ENCODE measurements around the gene SH3RF2.

Gene SH3RF2

DNA sequence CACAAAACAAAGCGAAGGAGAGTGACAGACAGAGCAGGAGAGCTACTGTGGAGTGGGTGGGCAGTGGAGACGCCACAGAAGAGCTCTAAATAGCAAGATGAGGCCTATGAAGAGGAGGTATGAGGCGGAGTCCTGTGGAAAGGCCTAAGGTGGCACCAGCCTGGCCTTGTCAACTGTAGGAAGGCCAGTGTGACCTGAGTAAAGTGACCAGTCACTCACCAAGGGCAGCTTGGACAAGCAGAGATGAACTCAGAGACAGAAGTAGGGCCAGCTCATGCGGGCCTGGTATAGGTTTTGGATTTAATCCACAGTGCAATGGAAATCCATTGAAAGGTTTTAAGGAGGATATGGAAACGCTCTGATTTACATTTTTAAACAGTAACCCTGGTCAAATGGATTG, 23.8 kb upstream of the SH3RF2 start:
- no peak for TF ChIP-seq CTCF (conservative IDR thresholded peaks at IDR 0.05; ENCODE audit: low read length)
- DNase-seq (ENCODE audit: low read depth) = no peak
- no peak overlapping the region for H3K4me3 ChIP-seq (ENCODE audit: low read length)

- H3K4me3 ChIP-seq (ENCODE audit: low read length) = no peak overlapping the region
- DNase-seq (ENCODE audit: low read depth) = no peak
- TF ChIP-seq CTCF (conservative IDR thresholded peaks at IDR 0.05; ENCODE audit: low read length) = no peak
Observed at GRCh38 chr5:145913701-145914100, 22.7 kb upstream of the SH3RF2 start.

DNA sequence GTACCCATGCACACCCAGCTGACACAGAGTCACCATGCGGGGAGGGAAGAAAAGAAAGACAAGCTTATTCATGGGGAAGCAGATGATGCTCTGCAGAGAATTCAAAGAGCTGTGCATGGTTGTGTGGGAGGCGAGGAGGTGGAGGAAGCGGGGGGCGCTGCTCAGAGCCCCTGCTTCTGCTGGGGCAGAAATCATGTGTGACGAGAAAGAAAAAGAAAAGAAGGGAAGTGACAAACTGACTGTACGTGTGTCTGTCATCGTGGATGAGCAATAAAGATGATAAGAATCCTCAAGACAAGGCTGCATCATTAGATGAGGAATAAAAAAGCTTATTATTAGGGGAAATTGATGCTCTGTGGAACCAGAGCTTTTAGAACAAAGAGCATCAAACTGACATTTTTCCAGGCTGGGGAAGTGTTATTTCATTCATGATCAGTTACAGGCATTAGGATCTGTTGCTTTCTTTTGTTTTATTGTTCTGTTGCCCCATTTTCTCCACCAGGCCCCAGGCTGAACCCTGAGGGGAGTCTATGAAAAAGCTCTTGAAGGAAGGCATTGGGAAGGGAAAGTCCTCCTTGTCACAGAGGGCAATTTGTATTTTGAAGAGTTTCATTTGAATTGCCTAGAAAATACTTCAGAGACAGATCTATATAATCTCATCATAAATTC, 20.3 kb upstream of the SH3RF2 start:
- TF ChIP-seq CTCF (conservative IDR thresholded peaks at IDR 0.05; ENCODE audit: low read length) = no peak
- no peak for DNase-seq (ENCODE audit: low read depth)
- no peak overlapping the region for H3K4me3 ChIP-seq (ENCODE audit: low read length)

DNA sequence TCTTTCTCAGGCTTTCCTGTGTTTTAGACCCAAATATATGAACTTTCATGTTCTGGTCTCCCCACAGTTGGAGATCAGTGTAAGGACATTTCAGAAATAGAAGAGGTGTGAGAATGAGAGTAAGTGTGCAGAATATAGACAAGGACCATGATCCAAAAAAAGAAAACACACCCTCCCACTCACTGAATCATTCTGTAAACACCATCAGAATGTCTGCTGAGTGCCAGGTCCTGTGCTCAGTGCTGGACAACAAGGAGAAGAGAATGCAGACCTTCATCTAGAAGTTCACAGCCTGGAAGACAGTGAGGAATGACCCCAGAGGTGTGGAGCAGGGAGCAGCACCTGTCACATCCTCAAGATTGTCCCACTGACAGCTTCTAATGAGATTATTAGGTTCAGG, 19.1 kb upstream of the SH3RF2 start:
- peak; percentile 23 for DNase-seq (ENCODE audit: low read depth)
- no peak overlapping the region for H3K4me3 ChIP-seq (ENCODE audit: low read length)
- TF ChIP-seq CTCF (conservative IDR thresholded peaks at IDR 0.05; ENCODE audit: low read length) = no peak

GRCh38 chr5:145918397-145918796, 18.0 kb upstream of the SH3RF2 start:
- no peak for TF ChIP-seq CTCF (conservative IDR thresholded peaks at IDR 0.05; ENCODE audit: low read length)
- no peak overlapping the region for H3K4me3 ChIP-seq (ENCODE audit: low read length)
- no peak for DNase-seq (ENCODE audit: low read depth)

DNA sequence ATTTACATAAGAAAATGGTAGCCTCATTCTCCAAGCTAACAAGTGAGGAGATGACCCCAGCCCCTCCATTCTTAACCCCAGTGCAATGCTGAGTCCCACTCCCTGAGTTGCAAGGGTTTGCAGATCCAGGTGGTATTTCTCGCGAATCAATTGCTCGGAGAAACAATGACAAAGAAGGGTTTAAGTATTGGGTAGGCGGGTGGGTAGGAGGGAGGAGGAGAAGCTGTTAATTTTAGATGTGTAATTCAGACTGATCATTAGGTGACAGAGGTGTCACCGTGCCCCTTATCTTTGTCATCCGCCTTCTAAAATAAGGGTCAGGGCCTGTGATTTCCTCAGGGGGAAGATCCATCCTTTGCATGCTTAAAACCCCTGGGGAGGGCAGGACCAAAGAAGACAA, 17.0 kb upstream of the SH3RF2 start:
- no peak overlapping the region for H3K4me3 ChIP-seq (ENCODE audit: low read length)
- no peak for TF ChIP-seq CTCF (conservative IDR thresholded peaks at IDR 0.05; ENCODE audit: low read length)
- no peak for DNase-seq (ENCODE audit: low read depth)

DNA sequence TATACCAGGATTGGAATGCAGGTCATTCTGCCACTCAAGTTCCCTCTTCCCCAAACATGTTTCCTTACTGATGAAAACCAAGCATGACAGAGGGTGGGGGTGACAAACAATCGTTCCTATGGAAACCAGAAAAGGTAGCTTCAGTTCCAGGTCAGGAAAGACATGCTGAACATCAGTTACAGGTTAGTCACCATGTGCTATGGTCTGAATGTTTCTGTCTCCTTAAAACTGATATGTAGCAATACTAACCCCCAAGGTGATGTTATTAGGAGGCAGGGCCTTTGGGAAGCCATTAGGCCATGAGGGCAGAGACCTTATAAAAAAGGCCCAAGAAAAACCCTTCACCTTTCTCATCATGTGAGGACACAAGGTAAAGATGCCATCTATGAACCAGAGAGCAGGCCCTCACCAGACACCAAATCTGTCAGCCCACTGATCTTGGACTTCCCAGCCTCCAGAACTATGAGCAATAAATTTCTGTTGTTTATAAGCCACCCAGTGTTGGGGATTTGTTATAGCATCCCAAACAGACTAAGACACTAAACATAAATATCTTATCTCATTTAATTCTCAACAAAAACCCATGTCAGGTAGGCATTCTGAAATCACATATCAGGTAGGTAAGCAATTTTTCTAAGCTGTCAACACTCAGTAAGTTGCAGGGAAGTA, 15.7 kb upstream of the SH3RF2 start:
- DNase-seq (ENCODE audit: low read depth) = no peak

More for the DNA sequence above, 15.7 kb upstream of the SH3RF2 start:
- TF ChIP-seq CTCF (conservative IDR thresholded peaks at IDR 0.05; ENCODE audit: low read length) = no peak
- no peak overlapping the region for H3K4me3 ChIP-seq (ENCODE audit: low read length)

All from AG10803 (cell line).